Measurements from ENCODE around the gene PARP16.

GRCh38 chr15:65330934-65331645 lies 44.4 kb upstream of the PARP16 start:
- no peak for TF ChIP-seq CTCF (IDR thresholded peaks at IDR 0.05)
- TF ChIP-seq POLR2A (IDR thresholded peaks at IDR 0.05): no peak
